NCI-H1694 (cell line): ENCODE measurements around the gene MACROH2A1.

ENCODE experiments used
- DNase-seq: peaks from one replicate; lab custom pipeline; 2025; lab: John Stamatoyannopoulos, UW

Gene MACROH2A1

DNA sequence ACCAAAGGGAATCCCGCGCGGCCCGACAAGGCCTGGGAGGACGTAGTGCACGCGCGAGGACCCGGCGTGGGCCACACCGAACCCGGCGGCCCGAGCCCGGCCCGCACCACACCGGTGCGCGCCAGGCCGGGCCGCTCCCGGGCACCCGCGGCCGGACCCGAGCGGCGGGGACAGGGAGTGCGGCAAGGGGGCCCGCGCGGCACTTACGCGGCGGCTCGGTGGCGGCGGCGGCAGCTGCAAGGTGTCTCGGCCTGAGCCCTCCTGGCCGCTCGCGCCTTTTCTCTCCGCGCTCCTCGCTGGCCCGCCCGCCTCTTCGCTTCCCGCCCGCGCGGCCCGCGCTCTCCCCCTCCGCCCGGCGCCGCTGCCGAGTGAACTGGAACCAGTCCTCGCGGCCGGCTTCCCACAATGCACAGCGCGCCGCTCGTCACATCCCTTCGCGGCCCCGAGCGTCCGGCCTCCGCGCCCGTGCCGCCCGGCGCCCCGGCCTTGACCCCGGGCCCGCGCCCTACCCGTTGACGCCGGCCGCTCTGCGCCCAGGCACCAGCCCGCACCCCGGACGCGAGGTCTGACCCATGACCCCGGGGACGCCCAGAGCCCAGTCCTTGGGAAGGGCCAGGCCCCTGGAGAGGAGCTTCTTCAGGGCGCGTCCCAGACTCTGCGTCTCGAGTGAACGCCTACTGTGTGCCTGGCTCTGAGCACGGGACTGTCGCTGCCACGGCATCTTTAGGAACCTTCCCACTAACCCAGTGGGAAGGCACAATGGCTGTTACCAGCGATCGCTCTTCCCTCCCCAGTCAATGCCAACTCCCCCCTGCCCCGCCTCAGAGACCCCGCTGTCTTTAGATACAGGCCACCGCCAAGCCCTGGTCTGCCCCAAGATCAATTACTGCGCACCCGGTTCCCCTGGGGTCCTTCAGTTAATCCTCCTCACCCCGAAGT lies at the start of gene MACROH2A1:
TSS of gene MACROH2A1 (minus strand) at position 377 of the 939 bp plus-strand sequence. CDS start 10,138 bp downstream, outside the sequence.
- DNase-seq = peak; percentile 25

DNA sequence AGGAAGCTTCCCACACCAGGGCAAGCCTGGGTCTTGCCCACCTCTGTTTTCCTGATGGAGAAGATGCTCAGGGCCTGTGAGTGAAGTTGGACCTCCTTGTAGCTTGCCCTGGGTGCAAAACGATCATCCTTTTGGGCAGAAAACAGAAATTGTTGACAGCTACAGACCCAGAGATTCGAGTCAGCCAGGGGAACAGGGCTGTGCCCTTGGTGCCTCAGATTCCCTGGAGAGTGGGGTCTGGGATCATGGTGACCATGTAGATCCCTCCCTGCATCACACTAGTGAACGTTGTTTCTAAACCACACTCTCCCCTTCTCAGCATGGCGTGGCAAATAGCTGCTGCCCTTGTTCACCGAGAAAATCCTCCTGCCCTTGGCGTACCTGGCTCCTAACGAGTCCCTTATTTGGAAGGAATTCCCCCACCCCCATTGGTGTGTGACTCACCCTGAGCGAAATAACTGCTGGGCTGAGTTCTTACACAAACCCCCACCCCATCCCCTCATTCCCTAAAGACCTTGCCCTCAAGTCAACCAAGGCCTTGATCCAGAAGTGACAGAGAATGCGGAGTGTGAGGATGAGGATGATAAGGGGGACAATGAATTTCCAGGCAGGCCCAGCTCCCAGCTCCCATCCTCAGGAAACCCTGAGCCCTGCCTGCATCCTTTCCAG lies 49.2 kb upstream of the MACROH2A1 start:
- no peak for DNase-seq

DNA sequence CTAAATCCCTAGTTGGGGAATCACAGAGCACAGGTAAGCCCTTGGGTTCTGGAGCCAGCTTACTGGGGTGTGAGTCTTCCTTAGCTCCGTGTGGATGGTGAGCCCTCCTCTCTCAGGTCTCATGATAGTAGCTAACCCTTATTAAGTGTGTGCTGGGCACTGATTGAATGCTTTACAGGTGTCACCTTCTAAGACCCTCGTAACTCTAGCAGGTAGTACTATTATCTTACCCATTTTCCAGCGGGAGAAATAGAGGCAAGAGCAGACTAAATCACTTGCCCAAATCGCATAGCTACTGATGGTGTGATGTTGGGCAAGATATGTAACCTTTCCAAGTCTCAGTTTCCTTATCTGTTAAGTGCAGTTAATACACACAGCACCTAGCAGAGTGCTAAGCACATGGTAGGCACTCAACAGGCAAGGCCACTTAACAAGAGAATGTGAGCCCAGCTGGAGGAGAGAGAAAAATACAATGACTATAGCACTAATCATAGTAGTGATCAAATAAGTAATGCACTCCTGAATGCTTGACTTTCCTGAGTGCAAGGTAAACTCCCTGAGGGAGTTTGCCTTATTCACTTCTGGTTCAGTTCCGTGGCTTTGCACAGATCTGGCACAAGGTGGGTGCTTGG lies 48.4 kb upstream of the MACROH2A1 start, which contains the start of gene DCANP1:
TSS of gene DCANP1 (minus strand) at position 51 of the 632 bp plus-strand sequence. CDS start 240 bp downstream, outside the sequence.
- no peak for DNase-seq

DNA sequence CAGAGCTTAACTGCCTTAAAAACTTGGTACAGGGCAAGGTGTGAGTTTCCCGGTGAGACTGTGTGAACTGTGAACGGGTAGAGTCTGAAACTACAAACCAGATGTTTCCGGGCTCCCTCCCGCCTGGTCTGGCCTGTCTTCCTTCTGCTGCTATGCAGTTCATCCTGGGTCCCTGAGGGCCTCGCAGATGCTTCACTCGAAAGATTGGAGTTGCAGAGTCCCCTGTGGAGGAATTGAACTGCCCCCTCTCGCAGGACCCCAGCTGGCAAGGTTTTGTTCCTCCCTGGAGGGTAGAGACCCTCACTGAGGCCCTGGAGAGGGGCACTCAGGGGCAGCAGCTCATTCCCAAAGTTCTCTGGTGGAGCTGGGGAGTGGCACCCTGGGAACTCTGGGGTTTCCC lies 47.6 kb upstream of the MACROH2A1 start:
- DNase-seq = no peak

DNA sequence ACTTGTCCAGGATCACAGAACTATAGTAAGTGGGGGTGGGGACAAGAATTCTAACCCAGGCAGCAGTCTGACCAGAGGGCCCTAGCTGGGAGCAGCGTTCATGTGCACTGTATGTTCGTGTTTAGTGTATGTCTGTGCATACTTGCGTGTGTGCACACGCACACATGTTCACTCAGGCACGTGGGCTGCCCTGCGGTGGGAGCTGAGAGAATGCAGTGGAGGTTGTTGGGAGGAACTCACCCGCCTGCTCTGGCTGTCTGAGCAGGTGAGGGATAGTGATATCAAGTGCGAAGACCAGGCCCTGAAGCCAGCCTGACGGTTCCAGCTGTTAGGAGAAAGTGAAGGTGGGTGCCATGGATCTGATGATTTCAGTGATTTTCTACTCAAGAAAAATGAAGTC lies 47.2 kb upstream of the MACROH2A1 start:
- no peak for DNase-seq

DNA sequence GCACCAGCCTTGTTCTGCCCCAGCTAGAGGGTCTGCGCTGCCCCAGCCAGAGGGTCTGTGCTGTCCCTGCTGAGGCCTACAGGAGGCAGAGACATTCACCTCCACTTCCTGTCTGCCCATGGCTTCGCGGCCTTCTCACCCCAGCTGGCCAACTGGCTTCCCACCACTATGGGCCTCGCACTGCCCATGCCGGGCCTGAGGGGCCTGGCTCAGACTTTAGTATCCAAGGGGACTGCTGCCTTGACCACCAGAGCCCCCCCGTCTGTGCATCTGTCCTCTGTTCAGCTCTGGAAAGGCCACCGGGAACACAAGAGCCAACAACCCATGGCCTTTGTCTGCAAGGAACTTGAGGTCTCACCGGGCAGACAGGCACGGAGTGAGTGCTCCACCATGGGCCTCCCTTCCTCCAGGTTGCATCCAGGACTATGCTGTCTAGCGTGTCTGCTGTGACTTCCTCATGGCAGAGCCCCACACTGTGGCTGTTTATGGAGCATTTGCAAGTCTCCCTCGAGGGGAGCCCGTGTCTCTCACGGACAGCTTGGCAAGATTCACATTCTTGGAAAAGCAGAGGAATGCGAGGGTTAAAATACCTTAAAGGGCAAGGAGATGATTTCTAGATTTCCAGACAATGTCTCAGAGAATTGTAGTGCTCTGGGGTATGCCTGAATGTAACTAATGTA lies 46.4 kb upstream of the MACROH2A1 start:
- DNase-seq = no peak

DNA sequence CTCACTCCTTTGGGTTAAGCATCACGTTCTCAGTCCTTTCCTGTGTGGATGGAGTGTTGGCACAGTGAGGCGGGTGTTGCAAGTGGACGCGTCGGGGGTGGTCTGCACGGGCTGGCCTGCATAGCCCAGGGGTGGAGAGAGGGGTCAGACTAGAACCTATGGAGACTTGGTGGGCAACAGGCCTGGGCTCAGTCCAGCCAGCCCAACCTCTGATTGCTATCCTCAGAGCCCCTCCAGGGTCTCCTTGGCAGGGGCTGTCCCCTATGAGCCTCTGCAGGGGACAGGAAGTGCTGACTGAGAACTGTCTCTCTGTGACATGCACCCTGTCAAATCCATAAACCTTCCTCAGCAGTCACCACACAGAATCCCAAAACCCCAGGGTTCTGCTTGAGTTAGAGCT lies 45.9 kb upstream of the MACROH2A1 start:
- no peak for DNase-seq

DNA sequence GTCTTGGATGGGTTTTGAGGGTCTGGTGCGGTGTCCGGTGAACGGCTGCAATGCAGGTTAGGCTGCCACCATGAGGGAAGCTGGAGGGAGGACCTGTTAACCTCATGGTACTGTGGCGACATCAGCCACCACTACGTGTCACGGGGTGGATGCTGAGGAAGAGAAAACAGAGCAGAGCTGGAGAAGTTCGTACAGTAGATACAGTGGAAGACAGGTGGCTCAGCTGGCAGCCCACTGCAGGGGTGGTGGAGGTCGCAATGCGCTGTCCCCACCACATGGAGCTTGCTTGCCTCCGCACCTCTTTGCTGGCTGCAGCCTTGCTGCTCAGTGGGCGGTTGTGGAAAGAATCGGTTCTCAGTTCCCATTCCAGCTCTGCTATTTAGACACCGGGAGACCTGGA lies 45.3 kb upstream of the MACROH2A1 start:
- DNase-seq = no peak

DNA sequence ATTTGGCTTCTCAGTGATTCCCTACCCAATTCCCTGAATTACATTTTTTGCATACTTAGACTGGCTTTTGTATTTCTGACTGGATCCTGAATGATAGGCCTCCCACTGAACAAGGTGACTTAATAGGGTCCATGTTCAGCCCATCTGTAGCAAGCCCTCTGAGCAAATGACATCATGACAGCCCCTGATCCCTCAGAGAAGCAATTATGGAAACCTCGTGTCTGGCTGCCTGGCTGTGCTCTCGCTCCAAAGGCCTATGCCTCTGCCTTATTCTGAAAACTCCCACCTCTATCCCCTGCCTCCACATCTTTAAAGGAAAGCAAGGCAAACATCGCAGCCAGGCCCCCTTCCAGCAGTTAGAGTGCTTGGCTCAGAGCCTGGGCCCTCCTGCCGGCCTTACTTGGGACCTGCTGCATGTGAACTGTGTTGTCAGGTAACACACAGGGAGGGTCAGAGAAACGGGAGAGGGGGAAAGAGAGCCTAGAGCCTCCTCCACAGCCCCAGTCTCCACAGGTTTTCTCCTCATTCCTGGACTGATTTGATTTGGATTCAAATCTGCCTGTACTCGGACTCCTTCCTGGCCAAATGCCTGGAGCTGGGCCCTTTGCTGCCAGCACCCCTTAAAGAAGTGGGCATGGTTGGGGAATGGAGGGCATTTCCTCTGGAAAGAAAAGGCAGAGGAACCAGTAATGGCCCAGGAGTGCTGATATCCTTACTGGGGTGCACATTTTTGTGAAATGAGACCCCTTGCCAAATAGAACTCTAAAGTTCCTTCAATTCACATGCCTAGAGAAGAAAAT lies 44.3 kb upstream of the MACROH2A1 start:
- DNase-seq = no peak

DNA sequence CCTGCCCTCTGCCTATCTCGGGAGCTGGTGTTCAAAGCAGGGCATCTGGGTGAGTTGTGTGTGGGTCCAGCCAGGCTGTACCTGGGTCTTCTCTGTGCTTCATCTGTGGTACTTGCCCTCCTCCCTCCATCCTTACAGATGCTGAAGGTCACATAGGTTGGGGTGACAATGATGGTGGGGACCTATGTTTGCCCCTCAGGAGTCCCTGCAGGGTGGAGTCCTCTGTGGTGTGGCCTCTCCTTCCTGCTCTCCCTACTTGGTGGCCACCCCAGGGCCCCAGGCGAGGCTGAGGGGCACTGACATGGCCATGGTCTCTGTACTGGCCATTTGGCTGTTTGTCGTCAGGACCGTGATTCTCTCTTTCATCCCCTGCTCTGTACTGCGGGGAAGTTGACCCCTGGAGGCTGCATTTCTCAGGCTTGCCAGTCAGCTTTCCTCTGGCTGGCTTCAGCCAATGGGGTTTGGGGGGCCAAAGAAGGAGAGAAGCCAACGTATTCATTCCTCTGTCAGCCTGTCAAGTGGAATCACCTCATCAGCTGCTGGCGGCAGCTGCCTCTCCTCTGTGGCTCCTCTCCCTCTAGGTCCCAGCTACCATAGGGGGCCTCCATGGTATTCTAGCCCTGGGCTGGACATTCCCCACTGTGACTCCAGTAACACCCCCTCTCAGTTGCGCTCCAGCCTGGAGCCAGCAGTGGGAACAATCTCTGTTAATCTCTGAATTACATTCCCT lies 43.6 kb upstream of the MACROH2A1 start:
- no peak for DNase-seq

DNA sequence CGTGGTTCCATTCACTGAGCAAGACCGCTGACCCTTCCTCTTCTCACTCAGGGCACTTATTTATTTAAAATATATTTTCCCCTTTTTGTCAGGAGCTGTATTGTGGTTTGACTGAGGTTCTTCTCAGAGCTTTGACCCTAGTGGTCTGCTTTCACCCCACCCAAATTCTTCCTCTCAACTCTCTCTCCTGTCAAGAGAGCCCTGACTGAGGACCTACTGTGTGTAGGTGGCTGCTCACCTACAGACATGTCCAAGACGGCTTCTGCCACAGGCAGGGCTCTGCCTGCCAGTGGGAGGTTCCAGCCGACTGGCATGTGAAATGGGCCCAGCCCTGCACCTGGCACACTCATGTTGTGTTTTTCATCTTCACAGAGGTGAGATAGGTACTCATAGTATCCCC lies 42.9 kb upstream of the MACROH2A1 start:
- no peak for DNase-seq

DNA sequence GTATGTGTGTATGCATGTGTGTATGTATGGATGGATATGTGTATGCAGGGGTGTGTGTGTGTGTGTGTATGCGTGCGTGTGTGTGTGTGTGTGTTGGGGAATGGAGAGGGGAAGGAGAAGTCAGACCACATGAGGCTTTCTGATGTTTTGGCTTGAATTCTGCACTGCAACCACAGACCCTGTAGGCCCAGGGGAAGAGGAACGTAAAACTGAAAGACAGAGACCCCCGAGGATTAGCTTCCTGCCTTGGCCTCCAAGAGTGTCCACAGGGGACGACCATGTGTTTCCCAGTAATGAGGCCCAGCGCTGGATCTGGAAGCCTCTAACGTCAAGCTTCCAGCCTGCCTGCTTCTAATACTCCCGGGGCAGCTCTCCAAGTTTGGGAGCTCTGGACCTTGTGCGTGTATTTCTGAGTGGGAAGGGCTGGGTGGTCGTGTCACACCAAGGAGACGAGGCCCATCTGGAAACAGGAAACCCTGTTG lies 42.4 kb upstream of the MACROH2A1 start:
- no peak for DNase-seq

DNA sequence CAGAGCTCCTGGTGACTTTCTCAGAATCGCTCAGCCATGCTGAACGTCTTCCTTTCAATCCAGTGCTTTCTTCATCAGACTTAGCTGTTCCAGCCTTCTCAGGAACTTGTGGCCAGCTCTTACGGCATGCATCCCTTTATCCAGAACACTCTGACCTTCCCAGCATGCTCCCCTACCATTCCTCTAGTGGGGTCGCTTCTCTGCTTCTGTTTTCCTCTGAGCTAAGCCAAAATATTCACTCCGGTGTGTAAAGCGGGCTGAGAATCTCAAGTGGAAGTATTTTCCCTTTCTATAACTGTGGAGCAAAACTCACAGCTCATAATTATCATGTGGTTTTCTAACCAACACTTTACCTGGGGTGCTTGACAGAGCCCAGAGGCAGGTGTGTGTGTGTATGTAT lies 41.9 kb upstream of the MACROH2A1 start:
- no peak for DNase-seq

DNA sequence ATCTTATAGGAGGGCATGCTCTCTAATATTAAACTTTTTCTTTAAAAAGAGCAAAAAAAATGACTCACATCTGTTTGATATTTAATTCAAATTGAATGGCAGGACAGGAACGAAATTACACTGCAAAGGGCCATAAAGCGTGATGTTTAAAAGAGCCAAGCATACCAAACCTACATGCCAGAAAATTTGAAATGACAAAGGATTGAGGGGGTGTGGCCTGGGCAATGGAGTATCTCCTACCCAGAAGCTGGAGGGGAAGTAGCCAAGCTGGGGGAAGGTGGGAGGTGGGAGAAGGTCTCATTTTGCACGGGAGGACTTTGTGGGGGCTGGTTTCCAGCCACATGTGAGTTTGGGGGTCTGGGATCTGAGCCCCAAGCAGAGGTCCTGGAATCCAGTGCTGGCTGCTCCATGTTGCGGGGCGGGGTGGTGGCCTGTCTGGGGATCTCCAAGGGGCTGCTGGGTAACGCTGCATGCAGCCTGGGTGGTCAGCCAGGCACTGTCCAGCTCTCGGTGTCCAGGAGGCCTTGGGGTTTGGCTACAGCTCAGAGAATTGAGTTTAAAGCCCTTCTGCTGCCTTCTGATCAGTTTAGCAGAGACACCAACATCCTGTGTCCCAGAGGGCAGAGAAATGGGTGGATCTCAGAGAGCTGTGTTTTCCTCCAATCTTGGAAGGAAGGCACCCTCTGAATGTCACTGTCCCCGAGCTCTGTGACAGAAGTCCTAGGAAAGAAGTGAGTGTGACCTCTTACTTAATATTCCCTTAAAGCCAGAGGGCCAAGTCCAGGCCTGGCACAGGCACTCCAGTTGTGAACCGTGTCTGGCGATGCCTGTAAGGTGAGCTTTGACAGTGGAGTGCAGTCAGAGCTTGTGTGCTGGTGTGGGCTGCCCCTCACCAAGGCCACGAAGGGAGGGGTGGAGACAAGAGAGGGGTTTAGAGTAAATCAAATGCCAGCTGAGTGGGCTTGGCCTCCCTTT lies 40.5 kb upstream of the MACROH2A1 start:
- DNase-seq = no peak

DNA sequence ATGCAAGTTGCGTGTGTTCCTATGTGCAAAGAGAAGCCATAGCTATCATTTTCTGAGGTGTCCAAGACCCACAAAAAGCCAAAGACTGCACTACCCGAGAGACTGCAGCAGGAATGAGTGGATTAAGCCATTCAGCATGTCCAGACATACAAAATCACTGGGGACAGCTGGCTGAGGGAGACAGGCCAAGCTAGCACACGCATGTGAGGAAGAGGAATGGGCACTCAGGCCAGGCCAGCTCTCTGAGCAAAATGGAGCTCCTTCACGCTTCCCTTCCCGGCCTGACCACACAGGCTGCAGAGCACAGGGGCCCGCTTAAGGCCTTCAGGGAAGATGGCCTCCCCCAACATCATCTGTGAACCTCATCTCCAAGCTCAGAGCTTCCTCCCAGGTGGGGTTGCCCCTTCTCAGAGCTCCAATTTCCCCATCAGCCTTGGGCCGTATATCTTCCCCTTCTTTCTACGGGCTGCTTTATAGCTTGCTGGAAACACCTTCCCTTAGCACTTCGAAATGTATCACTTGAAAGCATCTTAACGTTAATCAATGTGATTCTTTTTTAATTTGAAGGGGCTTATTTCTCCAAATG lies 39.7 kb upstream of the MACROH2A1 start:
- no peak for DNase-seq

DNA sequence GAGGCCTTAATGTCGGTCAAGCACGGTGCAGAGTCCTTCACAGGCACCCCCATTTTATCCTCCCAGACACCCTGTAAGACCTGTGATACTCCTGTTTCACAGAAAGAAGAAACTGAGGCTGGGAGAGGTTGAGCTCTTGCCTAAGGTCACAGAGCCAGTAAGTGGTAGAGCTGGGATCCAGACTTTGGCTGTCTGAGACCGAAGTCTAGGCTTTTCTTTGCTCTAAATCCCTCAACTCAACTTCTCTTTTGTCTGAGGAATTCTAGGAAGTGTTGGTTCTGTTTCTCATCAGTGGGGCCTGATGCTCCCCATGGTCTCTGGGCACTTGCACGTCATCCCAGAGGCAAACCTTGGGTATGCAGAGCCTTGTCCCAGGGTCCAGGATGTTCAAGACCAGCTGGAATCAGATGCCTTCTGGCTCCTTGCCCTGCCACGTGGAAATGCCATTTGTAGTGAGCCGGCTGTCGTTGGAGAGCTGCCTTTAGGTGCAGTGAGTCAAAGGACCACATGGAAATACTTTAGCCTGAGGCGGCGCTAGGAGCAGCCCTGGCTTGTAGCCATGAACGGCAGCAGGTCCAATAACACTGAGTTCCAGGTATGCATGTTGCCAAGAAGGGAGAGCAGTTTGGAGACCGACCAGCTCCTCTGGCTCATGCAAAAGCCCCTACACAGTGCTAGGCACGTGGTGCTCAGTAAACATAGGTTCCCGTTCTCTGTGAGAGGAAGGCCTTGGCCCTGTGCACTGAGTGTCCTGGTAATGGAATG lies 38.9 kb upstream of the MACROH2A1 start:
- DNase-seq = peak; percentile 86

DNA sequence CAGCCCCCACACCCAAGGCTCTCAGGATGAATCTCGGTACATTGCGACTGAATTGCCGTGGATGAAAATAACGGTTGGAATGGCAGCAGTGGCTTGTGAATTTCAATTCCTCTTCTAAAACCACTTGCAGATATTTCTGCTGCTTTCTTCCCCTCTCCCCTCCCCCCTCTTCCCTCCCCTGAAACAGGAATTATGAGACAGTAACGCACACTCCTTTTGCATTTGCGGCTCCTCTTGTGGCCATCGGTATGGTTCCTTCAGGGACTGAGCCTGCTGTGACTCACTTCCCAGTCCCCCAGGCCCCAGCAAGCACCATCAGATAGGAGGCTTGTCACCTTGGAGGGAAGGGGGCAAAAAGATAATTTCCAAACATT lies 38.4 kb upstream of the MACROH2A1 start:
- DNase-seq = no peak

DNA sequence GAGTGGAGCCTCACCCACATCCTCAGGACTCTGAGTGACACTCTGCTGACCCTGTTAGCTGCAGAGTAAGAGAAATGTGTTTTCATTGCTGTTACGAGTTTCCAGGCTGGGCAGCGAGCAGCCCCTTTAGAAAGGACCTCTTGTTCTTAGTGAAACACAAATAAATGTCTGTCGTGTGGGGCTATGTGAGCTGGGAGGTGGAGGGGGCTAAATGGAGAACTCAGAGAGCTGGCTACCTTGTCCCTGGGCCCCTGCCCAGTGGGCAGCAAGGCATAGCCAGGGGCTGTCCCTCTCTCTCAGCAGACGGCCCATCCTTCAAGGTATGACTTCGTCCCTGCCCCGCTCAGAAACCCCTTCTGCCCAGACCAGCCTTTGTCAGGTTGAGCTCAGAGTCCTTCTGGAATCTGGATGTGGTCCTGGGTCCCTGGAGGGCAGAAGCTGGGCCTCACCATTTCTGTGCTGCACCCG lies 38.0 kb upstream of the MACROH2A1 start:
- no peak for DNase-seq
